ENCODE results near the gene IP6K3.

DNA sequence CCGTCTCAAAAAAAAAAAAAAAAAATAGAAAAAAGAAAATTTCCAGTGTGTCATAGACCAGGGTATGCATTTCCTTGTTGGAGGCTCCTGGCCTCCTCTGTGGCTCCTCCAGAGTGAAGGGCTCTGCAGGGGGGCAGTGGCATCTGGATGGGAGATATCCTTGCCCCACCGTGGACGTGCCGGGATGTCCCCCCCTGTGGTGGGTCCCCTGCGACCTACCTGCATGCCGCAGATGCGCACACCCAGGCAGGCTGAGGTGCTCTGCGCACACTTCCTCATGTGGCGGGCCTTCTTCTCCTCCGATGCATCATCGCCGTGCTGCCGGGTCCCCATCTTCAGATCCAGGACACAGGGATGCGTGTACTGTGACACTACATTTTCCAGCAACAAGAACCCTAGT, 21.5 kb downstream of the IP6K3 start:
- TF ChIP-seq SUZ12 (IDR thresholded peaks at IDR 0.05; ENCODE audit: extremely low read depth, insufficient read depth, insufficient read length) (no peak), ZNF274 (IDR thresholded peaks at IDR 0.05; ENCODE audit: low read depth, low read length) (no peak), YY1 (IDR thresholded peaks at IDR 0.05; ENCODE audit: insufficient read depth, insufficient read length) (no peak)
